GM19328 (cell line): ENCODE data around the gene TROAP.
"Not testable (repeated sequence)": the region's sequence is repeated elsewhere in the genome, so short reads cannot be mapped to it uniquely, and the experiment has no call there.

Experiments
- ATAC-seq: cut with Tn5 transposase; IDR thresholded peaks from one replicate; pipeline ENCODE4 v1.9.1; 2021; ENCODE audit warnings: mild to moderate bottlenecking, moderate library complexity; ENCODE audit not compliant: unreplicated experiment

The TROAP gene

GRCh38 chr12:49322708-49323523, at the start of gene TROAP:
TROAP (plus strand) TSS chr12:49323255; CDS start chr12:49323609, 354 bp downstream.
- peak; percentile 98 for ATAC-seq

- no peak for ATAC-seq
Measured at GRCh38 chr12:49273726-49274395, 49.2 kb upstream of the TROAP start.

DNA sequence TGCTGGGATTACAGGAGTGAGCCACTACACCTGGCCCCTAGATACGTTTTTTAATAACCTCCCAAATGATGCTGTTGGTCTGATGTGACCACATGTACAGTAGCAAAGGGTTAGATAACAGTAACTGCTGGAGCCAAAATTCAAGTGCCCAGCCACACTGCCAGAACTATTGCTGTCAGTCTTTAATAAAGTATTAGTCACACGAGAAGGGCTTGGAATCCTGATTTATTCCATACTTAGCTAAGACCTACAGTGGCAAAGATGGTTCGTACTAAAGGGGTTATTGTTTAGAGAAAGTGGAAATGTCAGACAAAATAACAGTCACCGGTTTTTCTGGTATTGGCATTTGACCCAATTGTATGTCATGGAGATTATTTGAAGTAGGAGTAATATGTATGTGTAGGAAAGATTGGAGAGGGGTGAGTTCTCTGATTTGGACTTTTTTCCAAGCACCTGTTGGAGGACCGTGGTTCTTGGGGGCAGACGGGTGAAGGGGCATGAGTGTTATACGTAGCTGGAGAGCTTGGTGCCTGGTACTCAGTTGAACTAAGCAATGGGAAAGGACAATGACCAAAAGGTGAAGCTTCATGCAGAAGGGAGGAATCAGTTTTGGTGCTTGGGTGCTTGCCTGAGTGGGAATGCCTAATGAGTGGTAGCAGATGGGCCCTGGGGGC, 48.5 kb upstream of the TROAP start:
- no peak for ATAC-seq

DNA sequence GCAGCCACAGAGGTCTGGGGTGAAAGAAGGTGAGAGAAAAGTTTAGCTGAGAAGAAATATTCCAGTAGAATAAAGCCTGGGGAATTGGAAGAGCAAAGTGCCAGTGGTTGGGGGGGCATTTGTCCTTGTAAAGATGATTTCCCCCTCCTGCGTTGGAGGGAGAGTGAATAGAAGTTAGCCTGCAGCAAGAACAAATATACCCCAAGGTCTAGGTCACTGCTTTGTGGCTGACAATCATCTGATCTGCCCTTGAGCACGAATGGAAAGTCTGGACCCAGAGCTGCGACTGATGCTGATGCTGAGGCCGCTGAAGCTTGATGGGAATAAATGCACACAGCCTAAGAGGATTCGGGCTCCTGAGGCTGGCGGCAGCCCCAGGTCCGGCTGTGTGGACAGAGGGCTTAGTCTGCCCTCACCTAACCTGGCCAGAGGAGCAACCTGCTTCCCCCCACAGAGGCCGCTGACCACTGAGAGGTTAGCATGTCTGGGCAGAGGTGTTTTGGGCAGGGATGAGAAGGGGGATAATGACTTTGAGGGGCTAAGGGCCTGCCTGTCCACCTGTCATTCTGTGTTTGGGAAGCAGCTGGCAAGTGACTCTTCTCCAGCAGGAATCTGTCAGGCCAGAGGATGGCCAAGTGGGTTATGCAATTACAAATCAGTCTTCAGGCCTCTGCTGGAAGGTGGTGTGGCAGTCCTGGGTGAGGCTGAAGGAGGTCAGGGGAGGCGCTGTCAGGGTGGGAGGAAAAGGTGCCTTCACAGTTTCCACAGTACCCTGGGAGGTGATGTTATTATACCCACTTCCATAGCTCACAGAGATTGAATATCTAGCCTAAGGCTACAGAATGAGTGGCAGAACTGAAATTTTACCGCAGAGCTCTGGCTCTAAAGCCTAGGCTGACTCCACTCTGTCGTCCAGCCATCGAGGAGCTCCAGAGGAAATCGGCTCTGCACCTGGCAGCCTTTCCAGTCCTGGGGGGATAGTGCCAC, 46.5 kb upstream of the TROAP start:
- ATAC-seq, result no peak

GRCh38 chr12:49277466-49277865, 45.6 kb upstream of the TROAP start:
- ATAC-seq, result no peak

- no peak for ATAC-seq
Measured at GRCh38 chr12:49279706-49280159, 43.3 kb upstream of the TROAP start.

DNA sequence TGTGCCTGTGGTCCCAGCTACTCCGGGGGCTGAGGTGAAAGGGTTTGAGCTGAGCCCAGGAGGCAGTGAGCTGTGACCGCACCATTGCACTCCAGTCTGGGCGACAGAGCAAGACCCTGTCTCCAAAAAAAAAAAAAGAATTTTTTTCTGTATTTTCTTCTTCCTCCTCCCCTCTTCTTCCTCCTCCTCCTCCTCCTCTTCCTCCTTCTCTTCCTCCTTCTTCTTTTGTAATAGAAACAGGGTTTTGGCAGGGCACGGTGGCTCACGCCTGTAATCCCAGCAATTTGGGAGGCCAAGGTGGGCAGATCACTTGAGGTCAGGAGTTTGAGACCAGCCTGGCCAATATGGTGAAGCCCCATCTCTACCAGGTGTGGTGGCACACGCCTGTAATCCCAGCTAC, 42.5 kb upstream of the TROAP start:
- not testable (repeated sequence) for ATAC-seq

DNA sequence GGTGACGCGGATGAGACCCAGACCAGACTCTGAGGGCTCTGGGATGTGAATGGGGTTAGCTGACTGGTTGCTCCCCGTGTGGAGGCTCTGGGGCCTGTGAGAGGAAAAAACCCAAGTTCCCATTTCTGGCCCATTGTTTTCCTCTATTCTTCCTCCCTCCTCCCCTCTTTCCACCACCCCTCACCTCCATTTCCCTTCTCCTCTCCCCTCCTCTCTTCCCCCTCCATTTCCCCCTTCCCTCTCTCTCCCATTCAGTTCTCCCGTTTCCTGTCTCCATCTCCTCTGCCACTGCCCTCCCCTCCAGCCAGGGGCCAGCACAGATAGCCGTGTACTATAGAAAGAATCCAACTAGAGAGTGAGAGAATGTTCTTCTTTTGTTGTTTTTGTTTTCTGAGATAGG, 40.8 kb upstream of the TROAP start:
- no peak for ATAC-seq

GRCh38 chr12:49282740-49283375, 40.2 kb upstream of the TROAP start:
- ATAC-seq, result not testable (repeated sequence)

- ATAC-seq, result no peak
Measured at GRCh38 chr12:49283541-49284429, 39.3 kb upstream of the TROAP start.

GRCh38 chr12:49284672-49285071, 38.4 kb upstream of the TROAP start:
- no peak for ATAC-seq

DNA sequence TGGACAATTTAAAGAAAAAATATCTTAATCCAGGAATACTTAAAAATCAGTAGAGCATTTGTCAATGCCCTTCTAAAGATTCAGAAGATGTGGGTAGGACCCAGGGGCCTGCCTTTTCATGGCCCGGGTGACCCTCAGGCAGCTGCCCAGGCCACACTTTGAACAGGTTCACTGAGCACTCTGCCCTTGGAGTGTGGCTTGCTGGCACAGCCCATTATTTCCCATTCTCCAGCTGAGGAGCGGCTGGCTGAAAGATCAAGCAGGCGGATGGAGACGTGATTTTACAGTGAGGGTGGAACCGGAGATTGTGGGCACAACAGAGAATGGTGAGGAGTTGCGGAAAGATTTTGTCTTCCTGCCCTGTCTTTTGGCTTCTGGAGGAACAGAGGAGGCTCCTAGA, 35.2 kb upstream of the TROAP start:
- no peak for ATAC-seq

DNA sequence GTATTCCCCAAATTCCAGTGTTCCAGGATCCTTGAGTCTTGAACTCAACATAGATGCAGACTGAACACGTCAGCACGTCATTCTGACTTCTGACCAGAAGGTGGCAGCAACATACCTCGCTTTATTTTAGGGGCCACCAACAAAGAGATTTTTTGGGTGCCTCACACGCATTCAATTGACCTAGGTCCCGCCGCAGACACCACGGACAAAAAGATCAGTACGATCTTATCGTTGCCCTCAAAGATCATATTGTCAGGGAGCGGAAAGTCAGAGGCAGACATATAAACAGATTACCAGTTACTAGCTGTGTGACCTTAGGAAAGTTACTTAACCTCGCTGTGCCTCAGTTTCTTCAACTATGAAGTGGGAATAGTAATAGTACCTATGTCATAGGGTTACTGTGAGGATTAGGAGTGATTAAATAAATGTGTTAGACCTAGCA, 34.6 kb upstream of the TROAP start:
- no peak for ATAC-seq

DNA sequence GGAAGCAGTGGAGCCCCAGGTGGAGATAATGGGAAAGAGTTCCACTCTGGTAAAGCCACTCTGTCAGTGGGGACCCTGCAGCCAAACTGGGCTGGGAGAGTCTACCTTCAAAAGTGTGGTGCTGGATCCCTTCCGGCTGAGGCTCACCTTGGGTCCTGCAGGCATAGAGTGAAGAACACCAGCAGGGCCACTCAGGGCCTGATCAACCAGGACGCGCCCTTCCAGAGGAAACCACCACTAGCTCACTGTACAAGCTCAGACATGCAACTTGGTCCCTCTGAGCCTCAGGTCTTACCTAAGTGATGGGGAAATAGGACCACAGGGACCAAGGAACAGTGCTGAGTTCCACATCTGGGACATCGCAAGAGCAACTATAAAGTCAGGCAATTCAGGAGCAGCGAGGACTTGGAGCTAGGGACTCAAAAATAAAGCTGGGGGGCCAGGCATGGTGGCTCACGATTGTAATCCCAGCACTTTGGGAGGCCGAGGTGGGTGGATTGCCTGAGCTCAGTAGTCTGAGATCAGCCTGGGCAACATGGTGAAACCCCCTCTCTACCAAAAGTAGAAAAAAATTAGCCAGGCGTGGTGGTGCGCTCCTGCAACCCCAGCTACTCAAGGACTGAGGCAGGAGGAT, 34.0 kb upstream of the TROAP start:
- no peak for ATAC-seq

DNA sequence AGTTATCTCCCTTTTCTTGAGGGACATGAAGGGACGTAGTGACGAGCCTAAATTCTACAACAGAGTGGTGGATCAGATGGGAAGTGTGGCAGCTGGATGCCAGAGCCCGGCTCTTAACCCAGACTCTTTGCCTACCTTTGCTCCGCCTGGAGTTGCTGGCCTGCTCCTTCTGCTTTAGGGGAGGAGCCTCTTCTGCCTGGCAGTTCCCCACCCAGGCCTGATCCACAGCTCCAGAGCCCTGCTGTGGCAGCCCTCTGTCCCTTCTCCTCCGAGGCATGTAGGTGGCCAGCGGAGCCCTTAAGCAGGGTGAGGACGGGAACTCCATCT, 30.4 kb upstream of the TROAP start:
- ATAC-seq, result no peak

DNA sequence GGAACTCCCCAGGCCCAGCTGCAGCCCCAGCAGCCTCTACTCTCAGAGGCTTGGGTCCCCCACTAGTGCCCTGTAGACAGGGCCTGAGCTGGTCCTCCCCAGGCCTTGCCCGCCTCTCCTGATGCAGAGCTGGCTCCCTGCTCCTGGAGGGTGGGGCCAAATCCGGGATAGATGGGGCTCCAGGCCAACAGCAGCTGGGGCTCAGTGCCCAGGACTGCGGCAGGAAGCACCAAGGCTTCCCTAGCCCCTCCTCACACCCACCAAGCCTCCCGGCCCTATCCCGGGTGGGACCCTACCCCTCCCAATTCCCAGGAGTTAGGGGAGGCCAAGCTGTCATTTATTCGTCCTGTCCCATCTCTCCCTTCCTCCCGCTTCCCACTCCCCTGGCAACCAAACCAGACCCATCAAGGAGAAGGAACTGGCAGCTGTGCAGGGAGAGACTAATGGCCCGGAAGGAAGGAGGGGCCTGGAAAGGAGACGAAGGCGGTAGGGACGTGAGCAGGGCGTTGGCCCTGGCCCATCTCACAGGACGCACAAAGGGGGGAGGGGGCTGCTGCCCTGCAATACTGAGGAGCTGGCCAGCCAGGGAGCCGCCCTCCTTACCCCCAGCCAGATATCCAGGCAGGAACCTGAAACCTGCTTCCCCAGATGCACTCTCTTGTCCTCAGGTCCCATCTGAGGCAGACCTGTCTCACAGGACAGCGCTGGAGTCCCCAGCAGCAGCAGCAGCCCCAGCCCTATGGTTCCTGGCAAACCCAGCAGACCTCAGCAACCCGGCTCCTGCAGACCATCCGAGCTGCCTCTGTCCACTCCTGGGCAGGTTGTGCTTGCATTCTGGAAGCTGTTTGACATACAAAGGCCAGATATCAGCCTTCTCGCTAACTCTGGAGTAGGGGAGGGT, 29.7 kb upstream of the TROAP start:
- ATAC-seq, result no peak

DNA sequence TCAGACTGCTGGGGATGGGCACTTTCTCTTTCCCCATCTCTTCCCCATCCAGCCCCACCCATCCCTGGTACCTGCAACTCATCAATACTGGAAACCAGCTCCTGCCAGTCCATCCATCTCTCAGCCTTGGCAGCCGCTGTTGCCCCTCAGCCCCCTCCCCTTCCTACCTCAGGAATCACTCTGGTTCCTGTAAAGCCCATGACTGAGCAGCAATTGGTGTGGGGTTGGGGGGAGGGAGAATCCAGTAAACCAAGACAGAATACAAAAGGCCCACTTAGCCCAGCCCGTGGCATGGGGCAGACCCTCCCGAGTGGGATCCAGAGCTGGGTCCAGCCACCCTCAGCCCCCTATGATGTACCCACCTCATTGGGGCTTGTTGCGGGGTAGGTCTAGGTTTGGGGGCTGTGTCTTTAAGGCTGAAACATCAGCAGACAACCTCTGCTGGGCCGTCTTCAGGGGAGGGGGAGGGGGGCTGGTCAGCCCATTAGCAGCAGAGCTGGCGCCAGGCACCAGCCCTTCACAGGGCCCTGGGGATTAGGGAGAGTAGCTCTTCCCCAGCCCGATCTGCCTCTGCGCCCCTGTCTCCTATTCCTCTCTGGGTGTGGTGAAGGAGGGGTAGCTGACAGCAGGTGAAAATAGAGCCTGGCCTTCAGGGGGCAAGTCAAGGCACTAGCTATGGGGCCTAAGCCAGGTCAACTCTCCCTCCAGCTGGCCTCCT, 28.8 kb upstream of the TROAP start:
- no peak for ATAC-seq
